Calu3 (cell line): Measurements from ENCODE around the gene DYNC1I1. TPM values are rescaled to one million over a fixed set of nuclear protein-coding genes. Genes with fewer than 3 reads are reported as not detected.

Source experiments
- BruUV-seq: library from RNA; stranded (reverse); fragments of 400-500 nt; replicated peaks from 2 replicates; lab custom pipeline; 2021; lab: Mats Ljungman, UMichigan
- CTCF ChIA-PET: fragments of 300-600 bp; sonication (Branson Sonifier 250); formaldehyde crosslinking; loops from one replicate; lab custom pipeline; 2022; ENCODE audit warnings: antibody characterized with exemption; lab: Charles Lee
- DNase-seq: peaks from one replicate; pipeline ENCODE4 v3.0.0; 2022
- H3K27ac Mint-ChIP-seq: one replicate; pipeline ENCODE4 v1.8.0; 2022; ENCODE audit warnings: mixed read lengths; ENCODE audit not compliant: unreplicated experiment
- H3K27me3 Mint-ChIP-seq: one replicate; pipeline ENCODE4 v1.8.0; 2022; ENCODE audit warnings: mixed read lengths; ENCODE audit not compliant: unreplicated experiment
- H3K36me3 Mint-ChIP-seq: one replicate; pipeline ENCODE4 v1.8.0; 2022; ENCODE audit warnings: mild to moderate bottlenecking, moderate library complexity, mixed read lengths; ENCODE audit not compliant: insufficient read depth, unreplicated experiment
- H3K4me1 Mint-ChIP-seq: one replicate; pipeline ENCODE4 v1.8.0; 2022; ENCODE audit warnings: mild to moderate bottlenecking, low read depth, mixed read lengths; ENCODE audit not compliant: unreplicated experiment
- H3K4me3 Mint-ChIP-seq: one replicate; pipeline ENCODE4 v1.8.0; 2022; ENCODE audit warnings: mild to moderate bottlenecking, low read depth, moderate library complexity, mixed read lengths; ENCODE audit not compliant: unreplicated experiment
- H3K9me3 Mint-ChIP-seq: one replicate; pipeline ENCODE4 v1.8.0; 2022; ENCODE audit warnings: low read depth, mixed read lengths; ENCODE audit not compliant: unreplicated experiment
- intact Hi-C: fragments of 100-400 bp; cut with micrococcal nuclease; formaldehyde crosslinking; loops from one replicate; pipeline ENCODE4 v1.10.0; 2022; ENCODE audit not compliant: unreplicated experiment
- total RNA-seq: library from RNA; stranded (reverse); gene quantifications from 2 replicates; pipeline ENCODE4 v1.2.3, GENCODE V29; 2022
- TF ChIP-seq, protein P1 (sequence below): fragments of 200-600 bp; IDR thresholded peaks from one replicate; pipeline ENCODE4 v1.8.0; 2022; ENCODE audit warnings: antibody characterized with exemption; ENCODE audit not compliant: unreplicated experiment

DYNC1I1 gene
- total RNA-seq, 1 experiment from 2014 or later = 0.73 TPM

- Mint-ChIP-seq H3K4me1 (no peaks in the 10 kb centered on the region), H3K4me3 (no peak overlapping the region), H3K27me3 (no peaks in the 10 kb centered on the region), H3K36me3 (no peaks in the 10 kb centered on the region), H3K9me3 (no peaks in the 10 kb centered on the region), H3K27ac (no peak overlapping the region)
- intact Hi-C loops = no loop called here
- BruUV-seq = no TSS peak
- TF ChIP-seq, protein P1, sequence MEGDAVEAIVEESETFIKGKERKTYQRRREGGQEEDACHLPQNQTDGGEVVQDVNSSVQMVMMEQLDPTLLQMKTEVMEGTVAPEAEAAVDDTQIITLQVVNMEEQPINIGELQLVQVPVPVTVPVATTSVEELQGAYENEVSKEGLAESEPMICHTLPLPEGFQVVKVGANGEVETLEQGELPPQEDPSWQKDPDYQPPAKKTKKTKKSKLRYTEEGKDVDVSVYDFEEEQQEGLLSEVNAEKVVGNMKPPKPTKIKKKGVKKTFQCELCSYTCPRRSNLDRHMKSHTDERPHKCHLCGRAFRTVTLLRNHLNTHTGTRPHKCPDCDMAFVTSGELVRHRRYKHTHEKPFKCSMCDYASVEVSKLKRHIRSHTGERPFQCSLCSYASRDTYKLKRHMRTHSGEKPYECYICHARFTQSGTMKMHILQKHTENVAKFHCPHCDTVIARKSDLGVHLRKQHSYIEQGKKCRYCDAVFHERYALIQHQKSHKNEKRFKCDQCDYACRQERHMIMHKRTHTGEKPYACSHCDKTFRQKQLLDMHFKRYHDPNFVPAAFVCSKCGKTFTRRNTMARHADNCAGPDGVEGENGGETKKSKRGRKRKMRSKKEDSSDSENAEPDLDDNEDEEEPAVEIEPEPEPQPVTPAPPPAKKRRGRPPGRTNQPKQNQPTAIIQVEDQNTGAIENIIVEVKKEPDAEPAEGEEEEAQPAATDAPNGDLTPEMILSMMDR = no peak
- CTCF ChIA-PET = no interaction called here
- no peak for DNase-seq
These were observed 5.7 kb upstream of the DYNC1I1 start for GRCh38 chr7:95766657-95767056.

GRCh38 chr7:95772771-95773581 is 622 bp downstream of the DYNC1I1 start:
- H3K4me3 Mint-ChIP-seq = peak overlapping the region; percentile 70
- H3K9me3 Mint-ChIP-seq = no peaks in the 10 kb centered on the region
- BruUV-seq = no TSS peak
- no peak for DNase-seq
- H3K4me1 Mint-ChIP-seq = no peaks in the 10 kb centered on the region
- CTCF ChIA-PET = interaction anchor here (0.5 kb wide), 1 partner anchor 687 kb away, joined by 7 read pairs; no protein-coding TSS in a partner anchor
- intact Hi-C loops = no loop called here
- H3K27ac Mint-ChIP-seq = no peak overlapping the region
- no peaks in the 10 kb centered on the region for H3K27me3 Mint-ChIP-seq
- TF ChIP-seq, protein P1 = no peak
- peaks cover 6% of the 10 kb centered on the region for H3K36me3 Mint-ChIP-seq

DNA sequence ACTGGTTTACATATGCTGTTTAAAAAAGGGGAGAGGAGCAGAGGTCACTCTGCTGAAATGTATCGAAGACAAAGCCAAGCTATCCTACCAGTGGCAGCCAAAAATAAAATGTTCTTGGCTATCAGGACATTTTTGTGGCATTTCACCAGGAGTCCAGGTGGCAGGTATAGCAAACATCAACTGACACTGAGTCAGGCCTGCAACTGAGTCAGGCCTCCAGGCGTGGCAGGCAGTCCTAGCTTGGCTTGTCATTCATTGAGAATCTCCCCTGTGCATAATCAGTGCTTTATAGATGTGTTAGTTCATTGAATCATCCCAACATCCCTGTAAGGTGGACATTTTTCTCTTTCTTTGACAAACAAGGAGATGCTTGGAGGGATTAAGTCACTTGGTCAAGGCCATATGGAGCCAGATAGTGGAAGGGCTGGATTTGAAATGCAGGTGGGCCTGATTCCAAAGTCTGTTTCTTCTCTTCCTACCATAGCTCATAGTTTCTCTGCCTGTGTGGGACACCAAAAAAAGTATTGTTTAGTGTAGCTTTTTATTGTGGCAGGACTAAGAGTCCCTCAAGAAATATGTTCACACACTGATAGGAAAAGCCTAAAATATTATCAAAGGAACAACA is 4.3 kb downstream of the DYNC1I1 start:
- DNase-seq = no peak
- peaks cover 6% of the 10 kb centered on the region for H3K36me3 Mint-ChIP-seq
- CTCF ChIA-PET = no interaction called here
- H3K9me3 Mint-ChIP-seq = no peaks in the 10 kb centered on the region
- H3K4me1 Mint-ChIP-seq = no peaks in the 10 kb centered on the region
- intact Hi-C loops = no loop called here
- H3K27me3 Mint-ChIP-seq = no peaks in the 10 kb centered on the region
- H3K27ac Mint-ChIP-seq = no peak overlapping the region
- no TSS peak for BruUV-seq
- TF ChIP-seq, protein P1 = no peak
- H3K4me3 Mint-ChIP-seq = no peak overlapping the region

DNA sequence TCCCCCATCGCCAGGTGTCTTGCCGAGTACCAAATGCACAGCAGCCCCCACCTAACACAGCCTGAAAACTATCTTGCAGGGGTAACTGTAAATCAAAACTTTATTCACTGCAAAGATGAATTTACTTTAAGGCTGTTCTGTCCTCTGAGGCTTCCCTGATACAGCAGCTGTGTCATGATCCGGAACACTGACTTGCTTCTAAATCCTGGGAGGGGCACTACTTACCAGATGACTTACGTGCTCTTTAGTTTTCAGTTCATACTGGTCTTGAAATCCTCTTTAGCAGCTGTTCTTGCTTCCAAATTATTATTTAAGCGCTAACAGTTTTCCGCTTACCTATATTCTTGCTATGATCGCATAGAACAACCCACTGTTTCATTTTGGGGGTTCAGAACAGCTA is 4.9 kb downstream of the DYNC1I1 start:
- no peak for DNase-seq
- Mint-ChIP-seq H3K4me3 (no peak overlapping the region), H3K27ac (no peak overlapping the region), H3K27me3 (no peaks in the 10 kb centered on the region), H3K9me3 (no peaks in the 10 kb centered on the region), H3K36me3 (peaks cover 3% of the 10 kb centered on the region), H3K4me1 (no peaks in the 10 kb centered on the region)
- CTCF ChIA-PET = no interaction called here
- TF ChIP-seq, protein P1 = no peak
- BruUV-seq = no TSS peak
- intact Hi-C loops = no loop called here
